COLO668 (cell line): Measurements from ENCODE around the gene MAMDC2.

Source experiments
- DNase-seq: peaks from one replicate; lab custom pipeline; 2025; ENCODE audit not compliant: unreplicated experiment; lab: John Stamatoyannopoulos, UW

The MAMDC2 gene

GRCh38 chr9:70131296-70131695 is 87.6 kb downstream of the MAMDC2 start:
- no peak for DNase-seq

GRCh38 chr9:70133253-70134208 is 89.9 kb downstream of the MAMDC2 start:
- no peak for DNase-seq

- DNase-seq = no peak
These were observed 90.7 kb downstream of the MAMDC2 start for GRCh38 chr9:70134360-70134759.

GRCh38 chr9:70135176-70135575 is 91.5 kb downstream of the MAMDC2 start:
- DNase-seq = no peak

GRCh38 chr9:70136632-70137031 is 93.0 kb downstream of the MAMDC2 start:
- no peak for DNase-seq

- no peak for DNase-seq
These were observed 93.9 kb downstream of the MAMDC2 start for GRCh38 chr9:70137577-70137976.

GRCh38 chr9:70142101-70142500 is 98.5 kb downstream of the MAMDC2 start:
- no peak for DNase-seq

- no peak for DNase-seq
These were observed 99.9 kb downstream of the MAMDC2 start for GRCh38 chr9:70143394-70144130.

GRCh38 chr9:70144131-70144503 is 100.5 kb downstream of the MAMDC2 start:
- DNase-seq = no peak

GRCh38 chr9:70145981-70146380 is 102.3 kb downstream of the MAMDC2 start:
- DNase-seq = no peak

GRCh38 chr9:70147196-70147595 is 103.5 kb downstream of the MAMDC2 start:
- DNase-seq = no peak

GRCh38 chr9:70147651-70148050 is 104.0 kb downstream of the MAMDC2 start:
- DNase-seq = no peak

GRCh38 chr9:70152350-70152749 is 108.7 kb downstream of the MAMDC2 start:
- DNase-seq = no peak

- no peak for DNase-seq
These were observed 113.1 kb downstream of the MAMDC2 start for GRCh38 chr9:70156729-70157128.

- DNase-seq = no peak
These were observed 116.0 kb downstream of the MAMDC2 start for GRCh38 chr9:70159630-70160029.

- no peak for DNase-seq
These were observed 117.3 kb downstream of the MAMDC2 start for GRCh38 chr9:70160686-70161600.

GRCh38 chr9:70165006-70165602 is 121.5 kb downstream of the MAMDC2 start:
- DNase-seq = no peak

GRCh38 chr9:70168521-70168920 is 124.9 kb downstream of the MAMDC2 start:
- DNase-seq = no peak

GRCh38 chr9:70169222-70169621 is 125.6 kb downstream of the MAMDC2 start:
- DNase-seq = no peak

GRCh38 chr9:70170151-70170790 is 126.6 kb downstream of the MAMDC2 start:
- DNase-seq = no peak
